ENCODE measurements around the gene FCAMR. TPM values are rescaled to one million over a fixed set of nuclear protein-coding genes. Genes with fewer than 3 reads are reported as not detected.

Gene FCAMR
- total and polyA plus RNA-seq, 2 experiments from 2014 or later, result not detected

GRCh38 chr1:206909161-206909882, 60.9 kb downstream of the FCAMR start:
- Histone ChIP-seq H3F3A (replicated peaks; ENCODE audit: low read depth) (peaks cover 6% of the 10 kb centered on the region; the same call in 1 of the 2 replicates), H3K4me2 (peak overlapping the region; percentile 93), H3K4me3 (peak overlapping the region; percentile 79), H3K27ac (ENCODE audit: low read depth) (no peak overlapping the region), H3K9me2 (ENCODE audit: insufficient read depth) (0 out of 2 replicates have a peak, but pooled peaks cover 4% of the 10 kb centered on the region), H3K36me3 (ENCODE audit: insufficient read depth) (no peaks in the 10 kb centered on the region), H3K4me1 (ENCODE audit: insufficient read depth) (peaks cover 4% of the 10 kb centered on the region), H4K20me1 (replicated peaks; ENCODE audit: insufficient read depth) (no peaks in the 10 kb centered on the region), H3K79me2 (replicated peaks; ENCODE audit: insufficient read depth) (no peaks in the 10 kb centered on the region), H2AFZ (peak overlapping the region; percentile 99), H3K27me3 (ENCODE audit: insufficient read depth) (peaks cover 33% of the 10 kb centered on the region)
- H3K27me3 Mint-ChIP-seq (ENCODE audit: insufficient read depth, low read depth, poor library complexity), result peaks cover 24% of the 10 kb centered on the region
- H3K36me3 Mint-ChIP-seq (ENCODE audit: low read depth), result no peaks in the 10 kb centered on the region
- H3K27ac Mint-ChIP-seq, result no peak overlapping the region
- TF ChIP-seq, protein P1, sequence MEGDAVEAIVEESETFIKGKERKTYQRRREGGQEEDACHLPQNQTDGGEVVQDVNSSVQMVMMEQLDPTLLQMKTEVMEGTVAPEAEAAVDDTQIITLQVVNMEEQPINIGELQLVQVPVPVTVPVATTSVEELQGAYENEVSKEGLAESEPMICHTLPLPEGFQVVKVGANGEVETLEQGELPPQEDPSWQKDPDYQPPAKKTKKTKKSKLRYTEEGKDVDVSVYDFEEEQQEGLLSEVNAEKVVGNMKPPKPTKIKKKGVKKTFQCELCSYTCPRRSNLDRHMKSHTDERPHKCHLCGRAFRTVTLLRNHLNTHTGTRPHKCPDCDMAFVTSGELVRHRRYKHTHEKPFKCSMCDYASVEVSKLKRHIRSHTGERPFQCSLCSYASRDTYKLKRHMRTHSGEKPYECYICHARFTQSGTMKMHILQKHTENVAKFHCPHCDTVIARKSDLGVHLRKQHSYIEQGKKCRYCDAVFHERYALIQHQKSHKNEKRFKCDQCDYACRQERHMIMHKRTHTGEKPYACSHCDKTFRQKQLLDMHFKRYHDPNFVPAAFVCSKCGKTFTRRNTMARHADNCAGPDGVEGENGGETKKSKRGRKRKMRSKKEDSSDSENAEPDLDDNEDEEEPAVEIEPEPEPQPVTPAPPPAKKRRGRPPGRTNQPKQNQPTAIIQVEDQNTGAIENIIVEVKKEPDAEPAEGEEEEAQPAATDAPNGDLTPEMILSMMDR (conservative IDR thresholded peaks at IDR 0.05; ENCODE audit: low read depth in 2 of 2), result 0 out of 4 replicates have a peak, but pooled peaks of 1 of the 2 experiments have one; percentile 3
- TF ChIP-seq EZH2phosphoT487 (IDR thresholded peaks at IDR 0.05; ENCODE audit: unreplicated experiment), result no peak
- peak; percentile 36; the same call in 1 of the 2 replicates for TF ChIP-seq POLR2AphosphoS5 (IDR thresholded peaks at IDR 0.05; ENCODE audit: low read depth)
- peak; percentile 52 for TF ChIP-seq EZH2 (IDR thresholded peaks at IDR 0.05; ENCODE audit: low read depth, unreplicated experiment)
- DNase-seq (ENCODE audit: low spot score) (peak; percentile 83), ATAC-seq (peak; percentile 85)
- peaks cover 19% of the 10 kb centered on the region for H3K4me1 Mint-ChIP-seq
- no peaks in the 10 kb centered on the region for H3K9me3 Mint-ChIP-seq
- H3K4me3 Mint-ChIP-seq, result peak overlapping the region; percentile 79

DNA sequence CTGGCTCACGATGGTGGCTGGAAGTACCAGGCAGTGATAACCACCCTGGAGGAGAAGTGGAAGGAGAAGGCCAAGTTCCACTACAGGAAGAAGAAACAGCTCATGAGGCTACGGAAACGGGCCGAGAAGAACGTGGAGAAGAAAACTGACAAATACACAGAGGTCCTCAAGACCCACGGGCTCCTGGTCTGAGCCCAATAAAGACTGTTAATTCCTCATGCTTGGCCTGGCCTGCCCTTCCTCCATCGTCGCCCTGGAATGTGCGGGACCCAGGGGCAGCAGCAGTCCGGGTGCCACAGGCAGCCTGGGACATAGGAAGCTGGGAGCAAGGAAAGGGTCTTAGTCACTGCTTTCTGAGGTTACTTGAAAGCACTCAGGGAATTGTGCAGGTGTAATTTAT, 62.2 kb downstream of the FCAMR start:
- TF ChIP-seq, protein P1 (conservative IDR thresholded peaks at IDR 0.05; ENCODE audit: low read depth in 2 of 2), result no peak
- TF ChIP-seq JUNB (IDR thresholded peaks at IDR 0.05; ENCODE audit: unreplicated experiment), result no peak
- TF ChIP-seq ZNF114 (CRISPR knock-in tag; IDR thresholded peaks at IDR 0.05), result no peak
- TF ChIP-seq NANOG (IDR thresholded peaks at IDR 0.05; ENCODE audit: borderline replicate concordance), result no peak
- TF ChIP-seq REST (IDR thresholded peaks at IDR 0.05; ENCODE audit: unreplicated experiment), result no peak
- no peak for TF ChIP-seq CREB1 (CRISPR knock-in tag; IDR thresholded peaks at IDR 0.05; ENCODE audit: low read depth)
- TF ChIP-seq POLR2AphosphoS5 (IDR thresholded peaks at IDR 0.05; ENCODE audit: low read depth), result no peak
- TF ChIP-seq ETS1 (IDR thresholded peaks at IDR 0.05), result no peak
- TF ChIP-seq STAT1 (IDR thresholded peaks at IDR 0.05; ENCODE audit: unreplicated experiment), result no peak
- Mint-ChIP-seq H3K36me3 (ENCODE audit: low read depth) (no peaks in the 10 kb centered on the region), H3K27me3 (ENCODE audit: insufficient read depth, low read depth, poor library complexity) (peaks cover 23% of the 10 kb centered on the region), H3K27ac (no peak overlapping the region), H3K4me3 (peak overlapping the region; percentile 36; the same call in 2 of the 3 replicates), H3K4me1 (peaks cover 19% of the 10 kb centered on the region), H3K9me3 (no peaks in the 10 kb centered on the region)
- Histone ChIP-seq H3K27ac (ENCODE audit: low read depth) (no peak overlapping the region), H3F3A (replicated peaks; ENCODE audit: low read depth) (peaks cover 6% of the 10 kb centered on the region; the same call in 1 of the 2 replicates), H3K4me1 (ENCODE audit: insufficient read depth) (peaks cover 4% of the 10 kb centered on the region), H3K4me3 (no peak overlapping the region), H3K9me2 (ENCODE audit: insufficient read depth) (0 out of 2 replicates have a peak, but pooled peaks cover 4% of the 10 kb centered on the region), H3K36me3 (ENCODE audit: insufficient read depth) (no peaks in the 10 kb centered on the region), H3K4me2 (peak overlapping the region; percentile 93; the same call in 1 of the 2 replicates), H3K79me2 (replicated peaks; ENCODE audit: insufficient read depth) (no peaks in the 10 kb centered on the region), H4K20me1 (replicated peaks; ENCODE audit: insufficient read depth) (no peaks in the 10 kb centered on the region), H3K27me3 (ENCODE audit: insufficient read depth) (peaks cover 33% of the 10 kb centered on the region), H2AFZ (no peak overlapping the region)
- no peak for ATAC-seq
- DNase-seq (ENCODE audit: low spot score), result no peak

All from GM23338 (cell line).